ENCODE data around the gene NCOA3. TPM values are rescaled to one million over a fixed set of nuclear protein-coding genes. Genes with fewer than 3 reads are reported as not detected.

The NCOA3 gene
- total RNA-seq, 6 donors from 2014 or later: 27.9 to 54.7 (median 38.9) TPM

DNA sequence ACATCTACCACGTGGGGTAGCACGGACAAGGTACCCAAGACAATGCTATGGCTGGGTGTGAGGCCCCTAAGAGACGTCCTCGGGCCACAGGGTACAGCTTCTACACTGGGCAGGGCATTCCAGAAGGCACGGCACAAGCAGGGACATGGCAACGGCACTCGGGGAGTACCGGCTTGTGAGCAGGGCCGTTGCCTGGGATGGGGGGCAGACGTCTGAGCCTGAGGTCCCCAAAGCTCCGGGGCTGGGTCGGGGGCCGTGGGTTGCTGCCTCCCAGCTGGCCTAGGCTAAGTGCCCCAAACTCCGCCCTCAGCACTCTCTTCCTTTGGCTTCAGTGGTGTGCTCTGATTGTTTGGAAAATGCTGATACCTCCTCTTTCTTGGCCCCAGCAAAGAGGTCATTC, 173.0 kb downstream of the NCOA3 start:
- DNase-seq (peak in 1 of 2 donors; percentile 49), ATAC-seq (ENCODE audit: low FRiP score in 2 of 2) (no peak)
- 86% methylated on average over 12 to 14 of the region's 14 CpGs for WGBS, 2 donors
- no peak overlapping the region for H3K27ac ChIP-seq
- no peaks in the 10 kb centered on the region for H3K36me3 ChIP-seq
- H3K9me3 ChIP-seq: no peaks in the 10 kb centered on the region
- H3K4me3 ChIP-seq: no peak overlapping the region
- H3K27me3 ChIP-seq: no peaks in the 10 kb centered on the region
- TF ChIP-seq POLR2A (IDR thresholded peaks at IDR 0.05) (no peak), POLR2AphosphoS5 (IDR thresholded peaks at IDR 0.05) (no peak), EP300 (IDR thresholded peaks at IDR 0.05) (no peak)
- TF ChIP-seq, protein P1, sequence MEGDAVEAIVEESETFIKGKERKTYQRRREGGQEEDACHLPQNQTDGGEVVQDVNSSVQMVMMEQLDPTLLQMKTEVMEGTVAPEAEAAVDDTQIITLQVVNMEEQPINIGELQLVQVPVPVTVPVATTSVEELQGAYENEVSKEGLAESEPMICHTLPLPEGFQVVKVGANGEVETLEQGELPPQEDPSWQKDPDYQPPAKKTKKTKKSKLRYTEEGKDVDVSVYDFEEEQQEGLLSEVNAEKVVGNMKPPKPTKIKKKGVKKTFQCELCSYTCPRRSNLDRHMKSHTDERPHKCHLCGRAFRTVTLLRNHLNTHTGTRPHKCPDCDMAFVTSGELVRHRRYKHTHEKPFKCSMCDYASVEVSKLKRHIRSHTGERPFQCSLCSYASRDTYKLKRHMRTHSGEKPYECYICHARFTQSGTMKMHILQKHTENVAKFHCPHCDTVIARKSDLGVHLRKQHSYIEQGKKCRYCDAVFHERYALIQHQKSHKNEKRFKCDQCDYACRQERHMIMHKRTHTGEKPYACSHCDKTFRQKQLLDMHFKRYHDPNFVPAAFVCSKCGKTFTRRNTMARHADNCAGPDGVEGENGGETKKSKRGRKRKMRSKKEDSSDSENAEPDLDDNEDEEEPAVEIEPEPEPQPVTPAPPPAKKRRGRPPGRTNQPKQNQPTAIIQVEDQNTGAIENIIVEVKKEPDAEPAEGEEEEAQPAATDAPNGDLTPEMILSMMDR (IDR thresholded peaks at IDR 0.05): no peak
- peaks cover 0 to 3% (median 0%) of the 10 kb centered on the region in 4 donors for H3K4me1 ChIP-seq

DNA sequence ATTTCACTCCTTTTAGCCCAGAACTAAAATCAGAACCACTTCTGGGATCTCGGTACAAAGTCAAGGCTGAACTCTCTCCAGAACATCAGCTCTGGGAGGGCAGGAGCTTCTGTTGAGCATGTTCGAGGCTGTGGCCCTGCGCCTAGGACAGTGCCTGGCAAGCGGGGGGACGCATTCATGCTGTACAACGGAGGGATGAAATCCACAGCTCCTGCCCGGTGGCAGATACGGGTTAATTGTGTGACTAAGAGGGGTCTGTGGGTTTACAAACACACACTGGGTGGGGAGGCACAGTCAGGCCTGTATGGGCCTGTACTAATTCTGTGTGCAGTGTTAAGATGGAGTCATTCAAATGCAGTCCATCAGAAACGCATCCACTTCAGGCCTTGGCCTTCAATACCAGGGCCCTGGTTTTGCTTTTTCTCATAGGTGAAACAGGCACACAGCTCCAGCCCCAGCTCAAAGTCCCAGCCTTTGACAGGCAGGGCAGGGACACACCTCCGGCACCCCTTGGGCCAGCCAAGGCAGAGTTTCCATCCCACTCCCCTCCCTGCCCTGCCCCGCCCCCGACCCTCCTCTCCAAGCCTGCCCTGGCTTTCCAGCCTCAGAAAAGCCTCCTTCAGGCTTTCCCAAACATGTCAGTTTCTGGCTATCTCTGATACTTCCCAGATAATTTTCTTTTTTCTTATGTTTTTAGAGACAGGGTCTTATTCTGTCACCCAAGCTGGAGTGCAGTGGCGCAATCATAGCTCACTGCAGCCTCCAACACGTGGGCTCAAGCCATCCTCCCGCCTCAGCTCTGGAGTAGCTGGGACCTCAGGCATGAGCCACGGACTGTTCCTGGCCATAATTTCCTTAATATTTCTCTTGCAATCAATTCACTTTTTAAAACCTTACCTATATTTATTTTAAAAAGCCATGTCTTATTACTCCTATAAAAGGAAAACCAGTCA, 173.8 kb downstream of the NCOA3 start:
- Histone ChIP-seq H3K27ac (no peak overlapping the region), H3K4me1 (peaks cover 0 to 3% (median 0%) of the 10 kb centered on the region in 4 donors), H3K4me3 (no peak overlapping the region), H3K27me3 (no peaks in the 10 kb centered on the region), H3K9me3 (no peaks in the 10 kb centered on the region), H3K36me3 (no peaks in the 10 kb centered on the region)
- TF ChIP-seq, protein P1 (IDR thresholded peaks at IDR 0.05): no peak
- no peak for TF ChIP-seq POLR2AphosphoS5 (IDR thresholded peaks at IDR 0.05)
- TF ChIP-seq POLR2A (IDR thresholded peaks at IDR 0.05): no peak
- TF ChIP-seq EP300 (IDR thresholded peaks at IDR 0.05): no peak
- ATAC-seq (ENCODE audit: low FRiP score in 2 of 2) (no peak), DNase-seq (no peak)
- 89 to 91% methylated on average over 11 to 16 of the region's 16 CpGs for WGBS, 2 donors

DNA sequence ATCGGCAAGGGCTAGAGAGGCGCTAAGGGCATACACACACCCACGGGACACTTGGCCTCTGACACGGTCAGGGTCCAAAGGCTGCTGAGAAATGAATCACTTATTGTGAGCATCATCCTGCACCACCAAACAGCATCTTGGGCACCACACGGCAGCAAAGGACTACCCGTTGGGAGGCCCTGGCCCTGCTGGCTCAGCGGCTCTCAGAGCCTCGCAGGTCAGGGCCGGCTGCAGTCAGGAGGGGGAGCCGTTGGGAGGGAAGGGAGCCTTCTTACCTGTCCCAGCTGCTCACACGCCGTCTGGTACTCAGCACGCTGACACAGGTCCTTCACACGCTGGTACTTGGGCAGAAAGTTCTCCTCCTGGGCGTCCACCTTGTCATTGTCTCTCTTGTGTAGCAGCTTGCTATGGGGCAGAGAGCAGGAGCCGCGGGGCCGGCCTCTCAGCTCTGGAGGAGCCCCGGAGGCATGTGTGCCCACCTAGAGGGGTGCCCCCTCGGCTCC, 174.6 kb downstream of the NCOA3 start:
- WGBS, 2 donors: 86 to 91% methylated on average over 8 to 18 of the region's 20 CpGs
- DNase-seq: peak in 1 of 2 donors; percentile 69
- Histone ChIP-seq H3K36me3 (no peaks in the 10 kb centered on the region), H3K27me3 (no peaks in the 10 kb centered on the region), H3K4me3 (no peak overlapping the region), H3K9me3 (no peaks in the 10 kb centered on the region), H3K4me1 (peaks cover 0 to 3% (median 0%) of the 10 kb centered on the region in 4 donors), H3K27ac (no peak overlapping the region)
- TF ChIP-seq POLR2A (IDR thresholded peaks at IDR 0.05) (no peak), POLR2AphosphoS5 (IDR thresholded peaks at IDR 0.05) (no peak), EP300 (IDR thresholded peaks at IDR 0.05) (no peak)
- TF ChIP-seq, protein P1 (IDR thresholded peaks at IDR 0.05): no peak
- ATAC-seq (ENCODE audit: low FRiP score in 2 of 2): no peak

DNA sequence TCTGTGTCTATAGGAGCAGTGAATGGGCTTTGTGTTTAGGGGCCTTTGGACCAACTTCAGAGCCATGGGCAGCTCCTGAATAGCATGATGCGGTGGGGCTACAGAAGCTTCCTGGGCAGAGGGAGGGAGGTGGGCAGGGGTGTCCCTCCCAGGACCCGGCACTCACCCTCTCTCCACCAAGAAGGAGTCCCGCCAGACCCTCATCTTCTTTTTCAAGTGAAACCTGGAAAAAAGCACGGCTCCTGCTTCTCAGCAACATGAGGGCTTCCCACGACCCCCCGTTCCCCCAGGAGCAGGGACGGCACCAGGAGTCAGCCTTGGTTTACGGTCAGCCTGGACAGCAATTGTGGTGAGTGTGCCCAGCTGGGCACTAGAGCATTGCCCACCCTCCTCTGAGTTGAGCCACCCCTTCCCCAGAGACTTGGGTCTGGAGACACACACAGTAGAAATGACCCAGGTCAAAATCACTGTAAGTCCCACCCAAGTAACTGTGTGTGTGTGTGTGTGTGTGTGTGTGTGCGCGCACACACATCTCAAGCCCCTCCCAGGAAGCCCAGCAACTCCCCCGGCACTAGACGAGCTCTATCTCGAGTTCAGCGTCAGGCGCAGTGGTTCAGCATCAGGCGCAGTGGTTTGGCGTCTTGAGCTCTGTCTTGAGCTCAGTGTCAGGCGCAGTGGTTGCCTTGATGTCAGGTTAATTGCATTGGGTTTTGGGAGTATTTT, 175.4 kb downstream of the NCOA3 start:
- no peak overlapping the region for H3K27ac ChIP-seq
- H3K4me1 ChIP-seq: peaks cover 6 to 10% (median 7%) of the 10 kb centered on the region in 4 donors
- no peaks in the 10 kb centered on the region for H3K9me3 ChIP-seq
- H3K4me3 ChIP-seq: no peak overlapping the region
- no peak for DNase-seq
- no peaks in the 10 kb centered on the region for H3K27me3 ChIP-seq
- ATAC-seq (ENCODE audit: low FRiP score in 2 of 2): no peak
- no peaks in the 10 kb centered on the region for H3K36me3 ChIP-seq
- TF ChIP-seq, protein P1 (IDR thresholded peaks at IDR 0.05): no peak
- TF ChIP-seq POLR2A (IDR thresholded peaks at IDR 0.05) (no peak), POLR2AphosphoS5 (IDR thresholded peaks at IDR 0.05) (no peak), EP300 (IDR thresholded peaks at IDR 0.05) (no peak)
- 77 to 82% methylated on average over 12 to 18 of the region's 18 CpGs for WGBS, 2 donors
